Measurements from ENCODE around the gene FKBP1B. TPM values are rescaled to one million over a fixed set of nuclear protein-coding genes. Genes with fewer than 3 reads are reported as not detected.
"Not testable (repeated sequence)": the region's sequence is repeated elsewhere in the genome, so short reads cannot be mapped to it uniquely, and the experiment has no call there.

FKBP1B gene
- polyA plus RNA-seq, 1 of the 3 experiments (the other 2 are of a cell fraction) = 69.7 TPM

- no peak for DNase-seq
- ChIA-PET CTCF (interaction anchor here (0.7 to 1.7 kb wide), 3 partner anchors 10 to 209 kb away, joined by 3 to 4 read pairs (median 3); no protein-coding TSS in a partner anchor), POLR2A (no interaction called here)
- H3K9me2 ChIP-seq = no peaks in the 10 kb centered on the region
- H3K36me3 ChIP-seq (replicated peaks in 1 of 2; ENCODE audit: control insufficient read depth in 1 of 2, insufficient read depth in 2 of 2, low read length in 1 of 2) = no peaks in the 10 kb centered on the region
- no peak overlapping the region for H3K4me3 ChIP-seq (ENCODE audit: low read depth in 2 of 2, low read length in 1 of 2)
- no peaks in the 10 kb centered on the region for H4K20me1 ChIP-seq (ENCODE audit: insufficient read depth)
- TF ChIP-seq EP300 (IDR thresholded peaks at IDR 0.05; ENCODE audit: borderline replicate concordance in 1 of 2, low read depth in 1 of 2, low read length in 1 of 2) (no peak), NRF1 (IDR thresholded peaks at IDR 0.05; ENCODE audit: low read depth, low read length) (no peak)
- no peak overlapping the region for H3K9ac ChIP-seq
- peaks cover 9 to 12% of the 10 kb centered on the region in 2 experiments; a peak in 3 of 4 replicates for H3K4me1 ChIP-seq (ENCODE audit: control insufficient read depth in 1 of 2, insufficient read depth in 2 of 2, low read depth in 1 of 2, low read length in 1 of 2)
- no peaks in the 10 kb centered on the region for H3K79me2 ChIP-seq (ENCODE audit: insufficient read depth)
- H2AFZ ChIP-seq (ENCODE audit: low read depth) = no peak overlapping the region
- no peaks in the 10 kb centered on the region for H3K9me3 ChIP-seq
- no peak overlapping the region for H3K4me2 ChIP-seq
- H3K27me3 ChIP-seq (ENCODE audit: insufficient read depth) = no peaks in the 10 kb centered on the region
- WGBS (ENCODE audit: low lambda C conversion rate) = 79% methylated on average over 9 of the region's 9 CpGs
- no peaks in the 10 kb centered on the region for H3F3A ChIP-seq (replicated peaks; ENCODE audit: insufficient read depth)
- H3K27ac ChIP-seq (ENCODE audit: low read depth in 2 of 2, low read length in 1 of 2) = no peak overlapping the region
Measured at GRCh38 chr2:24012521-24013188, 36.9 kb upstream of the FKBP1B start.

GRCh38 chr2:24014902-24015301 is 34.6 kb upstream of the FKBP1B start:
- CTCF ChIA-PET = interaction anchor here (1.3 to 2.5 kb wide), 2 partner anchors 11 to 104 kb away, joined by 3 to 8 read pairs; no protein-coding TSS in a partner anchor
- H3K4me3 ChIP-seq (ENCODE audit: low read depth in 2 of 2, low read length in 1 of 2); H3K9me3 ChIP-seq; POLR2A ChIA-PET; H3K4me2 ChIP-seq; DNase-seq; H4K20me1 ChIP-seq (ENCODE audit: insufficient read depth); H3K79me2 ChIP-seq (ENCODE audit: insufficient read depth); H3K9ac ChIP-seq; H3K27me3 ChIP-seq (ENCODE audit: insufficient read depth); H3F3A ChIP-seq (replicated peaks; ENCODE audit: insufficient read depth); H3K36me3 ChIP-seq (replicated peaks in 1 of 2; ENCODE audit: control insufficient read depth in 1 of 2, insufficient read depth in 2 of 2, low read length in 1 of 2); H3K9me2 ChIP-seq; H2AFZ ChIP-seq (ENCODE audit: low read depth): not testable (repeated sequence)
- WGBS (ENCODE audit: low lambda C conversion rate) = 79% methylated on average over 6 of the region's 6 CpGs
- Histone ChIP-seq H3K4me1 (ENCODE audit: control insufficient read depth in 1 of 2, insufficient read depth in 2 of 2, low read depth in 1 of 2, low read length in 1 of 2) (peaks cover 3 to 12% of the 10 kb centered on the region in 2 experiments; a peak in 3 of 4 replicates), H3K27ac (ENCODE audit: low read depth in 2 of 2, low read length in 1 of 2) (peak overlapping the region in 1 of 2 experiments; percentile 82; a peak in 2 of 4 replicates)

GRCh38 chr2:24015562-24016375 is 33.8 kb upstream of the FKBP1B start:
- peak; percentile 56 for DNase-seq
- no peaks in the 10 kb centered on the region for H3K36me3 ChIP-seq (replicated peaks in 1 of 2; ENCODE audit: control insufficient read depth in 1 of 2, insufficient read depth in 2 of 2, low read length in 1 of 2)
- no peaks in the 10 kb centered on the region for H3F3A ChIP-seq (replicated peaks; ENCODE audit: insufficient read depth)
- POLR2A ChIA-PET = no interaction called here
- no peak overlapping the region for H3K4me3 ChIP-seq (ENCODE audit: low read depth in 2 of 2, low read length in 1 of 2)
- CTCF ChIA-PET = interaction anchor here (1.3 to 2.5 kb wide), 2 partner anchors 10 to 103 kb away, joined by 3 to 8 read pairs; no protein-coding TSS in a partner anchor
- H3K27ac ChIP-seq (ENCODE audit: low read depth in 2 of 2, low read length in 1 of 2) = peak overlapping the region in 1 of 2 experiments; percentile 82; a peak in 2 of 4 replicates
- H2AFZ ChIP-seq (ENCODE audit: low read depth) = no peak overlapping the region
- H4K20me1 ChIP-seq (ENCODE audit: insufficient read depth) = no peaks in the 10 kb centered on the region
- H3K4me1 ChIP-seq (ENCODE audit: control insufficient read depth in 1 of 2, insufficient read depth in 2 of 2, low read depth in 1 of 2, low read length in 1 of 2) = peaks cover 3 to 12% of the 10 kb centered on the region in 2 experiments; a peak in 3 of 4 replicates
- H3K27me3 ChIP-seq (ENCODE audit: insufficient read depth) = no peaks in the 10 kb centered on the region
- H3K4me2 ChIP-seq = peak overlapping the region; percentile 45; the same call in 1 of the 2 replicates
- H3K9me2 ChIP-seq = no peaks in the 10 kb centered on the region
- no peaks in the 10 kb centered on the region for H3K9me3 ChIP-seq
- H3K9ac ChIP-seq = peak overlapping the region; percentile 38; the same call in 1 of the 2 replicates
- no peak for TF ChIP-seq NFIC (IDR thresholded peaks at IDR 0.05; ENCODE audit: borderline replicate concordance)
- no peaks in the 10 kb centered on the region for H3K79me2 ChIP-seq (ENCODE audit: insufficient read depth)
- WGBS (ENCODE audit: low lambda C conversion rate) = 63% methylated on average over 10 of the region's 11 CpGs
